SK-N-SH treated with all-trans-retinoic acid at 6 μM for 48 hours (cell line): ENCODE data around the gene LRRC56.

Experiments used
- ATAC-seq: fragments of 200-7000 bp; cut with Tn5 transposase; 3 replicates; pipeline ENCODE4 v1.9.1; 2020; ENCODE audit warnings: mild to moderate bottlenecking, moderate library complexity
- ARNTL ChIP-seq: fragments of 450-650 bp; formaldehyde crosslinking; IDR thresholded peaks from 2 replicates; pipeline ENCODE4 v1.5.0; 2020; ENCODE audit warnings: low read depth, mild to moderate bottlenecking, moderate library complexity, borderline replicate concordance
- BACH2 ChIP-seq: fragments of 250-450 bp; sonication (Bioruptor Pico); IDR thresholded peaks from 2 replicates; pipeline ENCODE4 v1.9.0; 2021; ENCODE audit warnings: mild to moderate bottlenecking, borderline replicate concordance
- CSDC2 ChIP-seq: fragments of 250-450 bp; sonication (Bioruptor Pico); IDR thresholded peaks from 2 replicates; pipeline ENCODE4 v1.5.0; 2020; ENCODE audit warnings: mild to moderate bottlenecking, moderate library complexity
- ESRRG ChIP-seq: fragments of 250-450 bp; sonication (Bioruptor Pico); IDR thresholded peaks from 2 replicates; pipeline ENCODE4 v1.6.1; 2021; ENCODE audit warnings: mild to moderate bottlenecking
- GLIS3 ChIP-seq: fragments of 250-450 bp; sonication (Bioruptor Pico); IDR thresholded peaks from 2 replicates; pipeline ENCODE4 v1.5.0; 2020; ENCODE audit warnings: mild to moderate bottlenecking, moderate library complexity
- ISL1 ChIP-seq: fragments of 250-450 bp; sonication (Bioruptor Pico); IDR thresholded peaks from 2 replicates; pipeline ENCODE4 v2.1.2; 2022; ENCODE audit warnings: mild to moderate bottlenecking, moderate library complexity
- OSR1 ChIP-seq: fragments of 250-450 bp; sonication (Bioruptor Pico); IDR thresholded peaks from 2 replicates; pipeline ENCODE4 v1.8.0; 2022; ENCODE audit warnings: moderate library complexity, mild to moderate bottlenecking, inconsistent platforms
- PPARA ChIP-seq: fragments of 250-450 bp; sonication (Bioruptor Pico); IDR thresholded peaks from 2 replicates; pipeline ENCODE4 v1.5.0; 2020; ENCODE audit warnings: mild to moderate bottlenecking, borderline replicate concordance
- RARB ChIP-seq: fragments of 250-450 bp; sonication (Bioruptor Pico); IDR thresholded peaks from 2 replicates; pipeline ENCODE4 v1.8.0; 2021; ENCODE audit warnings: mild to moderate bottlenecking, moderate library complexity
- SNAI2 ChIP-seq: fragments of 250-450 bp; sonication (Bioruptor Pico); IDR thresholded peaks from 2 replicates; pipeline ENCODE4 v1.5.0; 2020; ENCODE audit warnings: mild to moderate bottlenecking, moderate library complexity
- TOX ChIP-seq: fragments of 250-450 bp; sonication (Bioruptor Pico); IDR thresholded peaks from 2 replicates; pipeline ENCODE4 v1.8.0; 2021; ENCODE audit warnings: mild to moderate bottlenecking, moderate library complexity, borderline replicate concordance
- ZC3H10 ChIP-seq: fragments of 250-450 bp; sonication (Bioruptor Pico); IDR thresholded peaks from 2 replicates; pipeline ENCODE4 v1.5.1; 2021; ENCODE audit warnings: mild to moderate bottlenecking, moderate library complexity
- ZFP3 ChIP-seq: fragments of 250-450 bp; sonication (Bioruptor Pico); IDR thresholded peaks from 2 replicates; pipeline ENCODE4 v1.5.0; 2020; ENCODE audit warnings: mild to moderate bottlenecking, moderate library complexity
- ZFP30 ChIP-seq: fragments of 450-650 bp; formaldehyde crosslinking; IDR thresholded peaks from 2 replicates; pipeline ENCODE4 v1.5.0; 2022; ENCODE audit warnings: mild to moderate bottlenecking, moderate library complexity
- ZNF565 ChIP-seq: fragments of 450-650 bp; formaldehyde crosslinking; conservative IDR thresholded peaks from 2 replicates; pipeline ENCODE4 v1.5.0; 2020; ENCODE audit warnings: low read depth, mild to moderate bottlenecking, moderate library complexity
- ZNF70 ChIP-seq: fragments of 450-650 bp; formaldehyde crosslinking; IDR thresholded peaks from 2 replicates; pipeline ENCODE4 v1.5.0; 2020; ENCODE audit warnings: mild to moderate bottlenecking, moderate library complexity
- ZNF8 ChIP-seq: fragments of 450-650 bp; formaldehyde crosslinking; IDR thresholded peaks from 2 replicates; pipeline ENCODE4 v1.5.0; 2020; ENCODE audit warnings: mild to moderate bottlenecking, moderate library complexity
- TF ChIP-seq, protein P1 (sequence below): fragments of 250-450 bp; sonication (Bioruptor Pico); IDR thresholded peaks from 2 replicates; pipeline ENCODE4 v1.5.1; 2021; ENCODE audit warnings: mild to moderate bottlenecking, moderate library complexity
- TF ChIP-seq, protein P2 (sequence below): fragments of 250-450 bp; sonication (Bioruptor Pico); IDR thresholded peaks from 2 replicates; pipeline ENCODE4 v1.5.0; 2020; ENCODE audit warnings: mild to moderate bottlenecking, moderate library complexity

The LRRC56 gene

GRCh38 chr11:541433-541885, 4.1 kb downstream of the LRRC56 start:
- TF ChIP-seq ARNTL (CRISPR knock-in tag) (no peak), ZFP3 (CRISPR knock-in tag) (no peak), ZC3H10 (CRISPR knock-in tag) (no peak), OSR1 (CRISPR knock-in tag) (no peak), ZNF70 (no peak), ZNF565 (CRISPR knock-in tag) (no peak), ZNF8 (no peak), ISL1 (CRISPR knock-in tag) (no peak), ESRRG (CRISPR knock-in tag) (no peak), CSDC2 (no peak), SNAI2 (CRISPR knock-in tag) (no peak)
- TF ChIP-seq, protein P1, sequence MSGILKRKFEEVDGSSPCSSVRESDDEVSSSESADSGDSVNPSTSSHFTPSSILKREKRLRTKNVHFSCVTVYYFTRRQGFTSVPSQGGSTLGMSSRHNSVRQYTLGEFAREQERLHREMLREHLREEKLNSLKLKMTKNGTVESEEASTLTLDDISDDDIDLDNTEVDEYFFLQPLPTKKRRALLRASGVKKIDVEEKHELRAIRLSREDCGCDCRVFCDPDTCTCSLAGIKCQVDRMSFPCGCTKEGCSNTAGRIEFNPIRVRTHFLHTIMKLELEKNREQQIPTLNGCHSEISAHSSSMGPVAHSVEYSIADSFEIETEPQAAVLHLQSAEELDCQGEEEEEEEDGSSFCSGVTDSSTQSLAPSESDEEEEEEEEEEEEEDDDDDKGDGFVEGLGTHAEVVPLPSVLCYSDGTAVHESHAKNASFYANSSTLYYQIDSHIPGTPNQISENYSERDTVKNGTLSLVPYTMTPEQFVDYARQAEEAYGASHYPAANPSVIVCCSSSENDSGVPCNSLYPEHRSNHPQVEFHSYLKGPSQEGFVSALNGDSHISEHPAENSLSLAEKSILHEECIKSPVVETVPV (CRISPR knock-in tag), result no peak
- TF ChIP-seq, protein P2, sequence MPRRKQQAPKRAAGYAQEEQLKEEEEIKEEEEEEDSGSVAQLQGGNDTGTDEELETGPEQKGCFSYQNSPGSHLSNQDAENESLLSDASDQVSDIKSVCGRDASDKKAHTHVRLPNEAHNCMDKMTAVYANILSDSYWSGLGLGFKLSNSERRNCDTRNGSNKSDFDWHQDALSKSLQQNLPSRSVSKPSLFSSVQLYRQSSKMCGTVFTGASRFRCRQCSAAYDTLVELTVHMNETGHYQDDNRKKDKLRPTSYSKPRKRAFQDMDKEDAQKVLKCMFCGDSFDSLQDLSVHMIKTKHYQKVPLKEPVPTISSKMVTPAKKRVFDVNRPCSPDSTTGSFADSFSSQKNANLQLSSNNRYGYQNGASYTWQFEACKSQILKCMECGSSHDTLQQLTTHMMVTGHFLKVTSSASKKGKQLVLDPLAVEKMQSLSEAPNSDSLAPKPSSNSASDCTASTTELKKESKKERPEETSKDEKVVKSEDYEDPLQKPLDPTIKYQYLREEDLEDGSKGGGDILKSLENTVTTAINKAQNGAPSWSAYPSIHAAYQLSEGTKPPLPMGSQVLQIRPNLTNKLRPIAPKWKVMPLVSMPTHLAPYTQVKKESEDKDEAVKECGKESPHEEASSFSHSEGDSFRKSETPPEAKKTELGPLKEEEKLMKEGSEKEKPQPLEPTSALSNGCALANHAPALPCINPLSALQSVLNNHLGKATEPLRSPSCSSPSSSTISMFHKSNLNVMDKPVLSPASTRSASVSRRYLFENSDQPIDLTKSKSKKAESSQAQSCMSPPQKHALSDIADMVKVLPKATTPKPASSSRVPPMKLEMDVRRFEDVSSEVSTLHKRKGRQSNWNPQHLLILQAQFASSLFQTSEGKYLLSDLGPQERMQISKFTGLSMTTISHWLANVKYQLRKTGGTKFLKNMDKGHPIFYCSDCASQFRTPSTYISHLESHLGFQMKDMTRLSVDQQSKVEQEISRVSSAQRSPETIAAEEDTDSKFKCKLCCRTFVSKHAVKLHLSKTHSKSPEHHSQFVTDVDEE (CRISPR knock-in tag), result no peak
- no peak for ATAC-seq

GRCh38 chr11:544817-545166, 7.5 kb downstream of the LRRC56 start:
- TF ChIP-seq SNAI2 (CRISPR knock-in tag), result no peak
- no peak for TF ChIP-seq GLIS3
- no peak for TF ChIP-seq ZFP3 (CRISPR knock-in tag)
- TF ChIP-seq ZFP30 (CRISPR knock-in tag), result no peak
- TF ChIP-seq ARNTL (CRISPR knock-in tag), result no peak
- no peak for TF ChIP-seq ZNF565 (CRISPR knock-in tag)
- no peak for TF ChIP-seq BACH2
- TF ChIP-seq PPARA (CRISPR knock-in tag), result no peak
- TF ChIP-seq, protein P2 (CRISPR knock-in tag), result no peak
- no peak for ATAC-seq

- ATAC-seq, result no peak
- TF ChIP-seq ISL1 (CRISPR knock-in tag) (no peak), ZC3H10 (CRISPR knock-in tag) (no peak), BACH2 (no peak), ARNTL (CRISPR knock-in tag) (no peak), GLIS3 (no peak), ZNF70 (no peak)
- TF ChIP-seq, protein P1 (CRISPR knock-in tag), result no peak
Measured at GRCh38 chr11:545171-545570, 7.8 kb downstream of the LRRC56 start.

DNA sequence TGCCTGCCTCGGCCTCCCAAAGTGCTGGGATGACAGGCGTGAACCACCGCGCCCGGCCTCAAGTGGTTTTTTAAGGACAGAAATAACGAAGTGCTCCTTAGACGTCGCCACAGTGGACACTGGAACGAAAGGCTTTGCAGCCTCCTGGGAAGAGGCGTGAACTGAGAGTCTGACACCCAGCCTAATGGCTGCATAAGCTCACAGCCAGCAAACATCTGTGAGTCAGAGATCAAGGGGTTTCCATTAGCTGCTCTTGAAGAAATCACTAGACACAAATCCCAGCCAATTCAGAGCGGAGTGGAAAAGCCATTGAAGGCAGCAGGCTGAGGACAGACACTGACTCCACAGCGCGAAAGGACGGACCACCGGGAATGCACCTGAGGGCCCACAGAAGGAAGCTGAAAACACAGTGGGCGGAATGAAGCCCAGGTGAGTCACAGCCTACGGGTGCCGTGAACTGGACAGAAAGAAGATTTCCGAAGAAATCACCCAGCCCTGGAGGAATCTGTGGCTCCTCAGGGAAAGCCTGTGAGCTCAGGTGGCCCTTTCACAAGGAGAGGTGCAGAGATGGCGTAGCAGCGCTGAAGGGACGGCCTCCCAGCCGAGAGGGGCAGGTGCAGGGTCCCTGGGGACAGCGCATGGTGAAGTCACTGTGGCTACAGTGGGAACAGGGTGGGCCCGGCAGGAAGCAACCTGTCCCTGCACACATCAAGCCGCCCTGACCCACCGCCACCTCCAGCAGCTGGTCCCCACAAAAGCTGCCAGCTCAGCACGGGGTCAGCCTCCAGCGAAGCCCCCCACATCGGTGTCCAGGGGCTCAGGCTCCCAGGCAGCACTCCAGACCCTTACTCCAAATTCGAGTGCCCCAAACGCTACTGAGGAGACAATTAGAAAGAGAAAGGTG, 11.6 kb downstream of the LRRC56 start:
- TF ChIP-seq OSR1 (CRISPR knock-in tag) (no peak), RARB (no peak), TOX (CRISPR knock-in tag) (no peak), ZC3H10 (CRISPR knock-in tag) (no peak)
- no peak for ATAC-seq
